GM23338 (cell line): ENCODE measurements around the gene ZNF787. TPM values are rescaled to one million over a fixed set of nuclear protein-coding genes. Genes with fewer than 3 reads are reported as not detected.

Source experiments
- ATAC-seq: fragments of 200-7000 bp; cut with Tn5 transposase; 3 replicates; pipeline ENCODE4 v1.9.1; 2020
- DNase-seq: peaks from one replicate; pipeline ENCODE4 v3.0.0-alpha.2; 2015; ENCODE audit warnings: low spot score
- H2AFZ ChIP-seq: fragments of 200-600 bp; sonication (generic); 2 replicates; pipeline ENCODE4 v1.8.0; 2016; ENCODE audit warnings: antibody characterized with exemption, mild to moderate bottlenecking, moderate library complexity
- H3F3A ChIP-seq: fragments of 200-600 bp; sonication (generic); replicated peaks from 2 replicates; pipeline ENCODE4 v1.8.0; 2017; ENCODE audit warnings: antibody characterized with exemption, mixed run types, low read depth
- H3K27ac ChIP-seq: fragments of 200-600 bp; sonication (generic); 2 replicates; pipeline ENCODE4 v1.6.1; 2016; ENCODE audit warnings: low read depth
- H3K27me3 ChIP-seq: fragments of 200-600 bp; sonication (generic); 2 replicates; pipeline ENCODE4 v1.8.0; 2016; ENCODE audit warnings: mild to moderate bottlenecking, mixed run types, moderate library complexity; ENCODE audit not compliant: insufficient read depth
- H3K36me3 ChIP-seq: fragments of 200-600 bp; sonication (generic); 2 replicates; pipeline ENCODE4 v1.8.0; 2016; ENCODE audit warnings: mild to moderate bottlenecking; ENCODE audit not compliant: insufficient read depth
- H3K4me1 ChIP-seq: fragments of 200-600 bp; sonication (generic); 2 replicates; pipeline ENCODE4 v1.8.0; 2016; ENCODE audit warnings: mild to moderate bottlenecking, moderate library complexity; ENCODE audit not compliant: insufficient read depth
- H3K4me2 ChIP-seq: fragments of 200-600 bp; sonication (generic); 2 replicates; pipeline ENCODE4 v1.7.1; 2017; ENCODE audit warnings: mixed run types
- H3K4me3 ChIP-seq: fragments of 200-600 bp; sonication (generic); 2 replicates; pipeline ENCODE4 v1.6.1; 2016; ENCODE audit warnings: mixed run types
- H3K79me2 ChIP-seq: fragments of 200-600 bp; sonication (generic); replicated peaks from 2 replicates; pipeline ENCODE4 v1.8.0; 2017; ENCODE audit warnings: mild to moderate bottlenecking; ENCODE audit not compliant: insufficient read depth
- H3K9me2 ChIP-seq: fragments of 200-600 bp; sonication (generic); 2 replicates; pipeline ENCODE4 v1.8.0; 2017; ENCODE audit not compliant: insufficient read depth
- H4K20me1 ChIP-seq: fragments of 200-600 bp; sonication (generic); replicated peaks from 2 replicates; pipeline ENCODE4 v1.8.0; 2017; ENCODE audit warnings: mild to moderate bottlenecking; ENCODE audit not compliant: insufficient read depth
- H3K27ac Mint-ChIP-seq: 2 replicates; pipeline ENCODE4 v1.8.0; 2020; ENCODE audit warnings: inconsistent platforms, mild to moderate bottlenecking, moderate library complexity, mixed read lengths
- H3K27me3 Mint-ChIP-seq: 3 replicates; pipeline ENCODE4 v1.8.0; 2022; ENCODE audit warnings: low read depth, mild to moderate bottlenecking, moderate library complexity, mixed read lengths, inconsistent platforms; ENCODE audit not compliant: insufficient read depth, poor library complexity
- H3K36me3 Mint-ChIP-seq: 3 replicates; pipeline ENCODE4 v1.8.0; 2021; ENCODE audit warnings: low read depth, mild to moderate bottlenecking, inconsistent platforms, moderate library complexity, mixed read lengths
- H3K4me1 Mint-ChIP-seq: 3 replicates; pipeline ENCODE4 v1.8.0; 2020; ENCODE audit warnings: mild to moderate bottlenecking, inconsistent platforms, mixed read lengths
- H3K4me3 Mint-ChIP-seq: 3 replicates; pipeline ENCODE4 v1.8.0; 2021; ENCODE audit warnings: moderate library complexity, mild to moderate bottlenecking, inconsistent platforms, mixed read lengths
- H3K9me3 Mint-ChIP-seq: 3 replicates; pipeline ENCODE4 v1.8.0; 2020; ENCODE audit warnings: moderate library complexity, mild to moderate bottlenecking, inconsistent platforms, mixed read lengths
- CREB1 ChIP-seq: fragments of 250-450 bp; sonication (Bioruptor Pico); IDR thresholded peaks from 2 replicates; pipeline ENCODE4 v1.5.0; 2020; ENCODE audit warnings: low read depth, mild to moderate bottlenecking, moderate library complexity
- CTCF ChIP-seq, 2 experiments: fragments of 200-600 bp in 1 of 2; sonication (generic) in 1 of 2; conservative IDR thresholded peaks; 2 replicates each; pipeline versions ENCODE4 v1.5.1 to v1.6.1; 2016 to 2017; ENCODE audit warnings: antibody characterized with exemption in 2 of 2, low read depth in 2 of 2, mild to moderate bottlenecking in 2 of 2, moderate library complexity in 1 of 2
- ETS1 ChIP-seq: IDR thresholded peaks from 2 replicates; pipeline ENCODE4 v1.6.1; 2016; ENCODE audit warnings: antibody characterized with exemption
- EZH2 ChIP-seq: fragments of 200-600 bp; sonication (generic); IDR thresholded peaks from one replicate; pipeline ENCODE4 v1.8.0; 2017; ENCODE audit warnings: antibody characterized with exemption, mild to moderate bottlenecking, low read depth; ENCODE audit not compliant: unreplicated experiment
- EZH2phosphoT487 ChIP-seq: fragments of 200-600 bp; sonication (generic); IDR thresholded peaks from one replicate; pipeline ENCODE4 v1.8.1; 2018; ENCODE audit warnings: antibody characterized with exemption; ENCODE audit not compliant: unreplicated experiment
- POLR2AphosphoS5 ChIP-seq: IDR thresholded peaks from 2 replicates; pipeline ENCODE4 v1.6.1; 2016; ENCODE audit warnings: antibody characterized with exemption, low read depth
- REST ChIP-seq: IDR thresholded peaks from one replicate; pipeline ENCODE4 v1.6.1; 2018; ENCODE audit warnings: antibody characterized with exemption; ENCODE audit not compliant: unreplicated experiment
- STAT1 ChIP-seq: IDR thresholded peaks from one replicate; pipeline ENCODE4 v1.6.1; 2016; ENCODE audit warnings: antibody characterized with exemption; ENCODE audit not compliant: unreplicated experiment
- ZNF331 ChIP-seq: fragments of 250-450 bp; sonication (Bioruptor Pico); IDR thresholded peaks from 2 replicates; pipeline ENCODE4 v1.5.0; 2020; ENCODE audit warnings: low read depth, mild to moderate bottlenecking, moderate library complexity
- ZNF462 ChIP-seq: fragments of 250-450 bp; sonication (Bioruptor Pico); IDR thresholded peaks from 2 replicates; pipeline ENCODE4 v1.5.0; 2020; ENCODE audit warnings: mild to moderate bottlenecking, moderate library complexity
- polyA plus RNA-seq: library from polyadenylated mRNA; unstranded; fragments of >200 nt; fragmentation: Nextera tagmentation; extraction: Ambion mirVana; gene quantifications from 2 replicates; pipeline ENCODE4 v1.2.1, GENCODE V29; 2016
- total RNA-seq: library from RNA; depleted of rRNA; stranded (reverse); fragments of >200 nt; shearing (Covaris generic); gene quantifications from 2 replicates; pipeline ENCODE4 v1.2.3, GENCODE V29; 2014

The ZNF787 gene
- total and polyA plus RNA-seq, 2 experiments from 2014 or later: 12.5 to 44.6 TPM

- TF ChIP-seq ZNF462 (CRISPR knock-in tag): no peak
Measured at GRCh38 chr19:56134654-56134921, 13.5 kb upstream of the ZNF787 start (continued).

- Histone ChIP-seq H3K36me3 (no peaks in the 10 kb centered on the region), H2AFZ (peak overlapping the region; percentile 85; the same call in 1 of the 2 replicates), H3K4me3 (no peak overlapping the region), H3K9me2 (no peaks in the 10 kb centered on the region), H4K20me1 (no peaks in the 10 kb centered on the region), H3F3A (peaks cover 23% of the 10 kb centered on the region), H3K27me3 (no peaks in the 10 kb centered on the region), H3K4me2 (no peak overlapping the region), H3K4me1 (peaks cover 22% of the 10 kb centered on the region), H3K79me2 (no peaks in the 10 kb centered on the region), H3K27ac (no peak overlapping the region)
- no peak for ATAC-seq
- no peaks in the 10 kb centered on the region; the same call in 2 of the 3 replicates for H3K9me3 Mint-ChIP-seq
- H3K27ac Mint-ChIP-seq: peak overlapping the region; percentile 82
- DNase-seq: no peak
- H3K4me1 Mint-ChIP-seq: peaks cover 26% of the 10 kb centered on the region
- H3K4me3 Mint-ChIP-seq: no peak overlapping the region; the same call in 2 of the 3 replicates
- no peaks in the 10 kb centered on the region; the same call in 2 of the 3 replicates for H3K36me3 Mint-ChIP-seq
- H3K27me3 Mint-ChIP-seq: peaks cover 22% of the 10 kb centered on the region
- TF ChIP-seq STAT1 (no peak), EZH2phosphoT487 (no peak), ZNF331 (CRISPR knock-in tag) (no peak), CREB1 (no peak), REST (no peak), CTCF (conservative IDR thresholded peaks at IDR 0.05; ENCODE audit: low read depth in 2 of 2) (no peak), EZH2 (no peak), ETS1 (no peak), POLR2AphosphoS5 (no peak)
Measured at GRCh38 chr19:56133858-56134653, 13.0 kb upstream of the ZNF787 start.
